Transverse colon (tissue), 4 donors: ENCODE measurements around the gene PEX13. TPM values are rescaled to one million over a fixed set of nuclear protein-coding genes. Genes with fewer than 3 reads are reported as not detected.

Experiments
- DNase-seq: peaks from one replicate; pipeline ENCODE4 v3.0.0-alpha.2; 2019
- H3K27ac ChIP-seq, 4 donors: fragments of 200-600 bp; sonication (generic); 2 replicates each; pipeline ENCODE4 v1.5.1; 2016 to 2018; ENCODE audit warnings: inconsistent platforms in 4 of 4
- H3K27me3 ChIP-seq: fragments of 200-600 bp; sonication (generic); 2 replicates; pipeline ENCODE4 v1.5.1; 2017; ENCODE audit warnings: inconsistent platforms
- H3K36me3 ChIP-seq, 4 donors: fragments of 200-600 bp; sonication (generic); 2 replicates each; pipeline ENCODE4 v1.5.1; 2017 to 2019; ENCODE audit warnings: inconsistent platforms in 4 of 4
- H3K4me1 ChIP-seq, 4 donors: fragments of 200-600 bp; sonication (generic); 2 replicates each; pipeline ENCODE4 v1.5.1; 2017 to 2020; ENCODE audit warnings: inconsistent platforms in 4 of 4
- H3K4me3 ChIP-seq, 4 donors: fragments of 200-600 bp; sonication (generic); 1 replicate in 1 of 4; 2 replicates in 3 of 4; pipeline versions ENCODE4 v1.5.1 to v1.6.1; 2017 to 2019; ENCODE audit warnings: inconsistent platforms in 4 of 4
- H3K9me3 ChIP-seq, 2 donors: fragments of 200-600 bp; sonication (generic); 2 replicates each; pipeline ENCODE4 v1.5.1; 2017 to 2019; ENCODE audit warnings: inconsistent platforms in 2 of 2
- CTCF ChIP-seq, 5 experiments: fragments of 200-600 bp in 3 of 5; fragments of 450-650 bp in 2 of 5; sonication (generic) in 3 of 5; IDR thresholded peaks; 1 replicate in 2 of 5; 2 replicates in 3 of 5; pipeline ENCODE4 v1.5.1; 2016 to 2017; ENCODE audit warnings: antibody characterized with exemption in 5 of 5, inconsistent platforms in 3 of 5, mild to moderate bottlenecking in 2 of 5, moderate library complexity in 1 of 5
- EP300 ChIP-seq: sonication (generic); formaldehyde crosslinking; IDR thresholded peaks from one replicate; pipeline ENCODE4 v1.6.1; 2017; ENCODE audit warnings: antibody characterized with exemption, low read depth
- POLR2A ChIP-seq: fragments of 450-650 bp; IDR thresholded peaks from one replicate; pipeline ENCODE4 v1.6.1; 2016; ENCODE audit warnings: antibody characterized with exemption, mild to moderate bottlenecking, moderate library complexity
- POLR2AphosphoS5 ChIP-seq, 3 donors: sonication (generic); formaldehyde crosslinking; IDR thresholded peaks; one replicate each; pipeline ENCODE4 v1.6.1; 2016; ENCODE audit warnings: antibody characterized with exemption in 3 of 3
- WGBS, 2 donors: methylation state at CpG; one replicate each; pipeline ENCODE4 v1.1.5; 2018; ENCODE audit warnings: low coverage in 1 of 2; 5-methylcytosine and 5-hydroxymethylcytosine counted together
- in situ Hi-C, 4 donors: fragments of 200-750 bp; cut with MboI; loops; one replicate each; pipeline versions ENCODE4 v1.15.0 to v1.15.1; 2017; ENCODE audit warnings: low sequenced_read_pairs in 3 of 4, low pct_ligation_motif_present in 1 of 4, low pct_unique_long_range_greater_than_20kb in 1 of 4
- intact Hi-C: fragments of 100-400 bp; cut with DNase I; formaldehyde crosslinking; loops from one replicate; pipeline ENCODE4 v1.15.1; 2023; ENCODE audit warnings: low total_unique reads
- total RNA-seq, 4 donors: library from RNA; depleted of rRNA; stranded (reverse); fragments of >200 nt; gene quantifications; one replicate each; pipeline ENCODE4 v1.1.0, GENCODE V29; 2016

The PEX13 gene
- total RNA-seq, 4 donors from 2014 or later = 20.2 to 44.1 (median 34.6) TPM

DNA sequence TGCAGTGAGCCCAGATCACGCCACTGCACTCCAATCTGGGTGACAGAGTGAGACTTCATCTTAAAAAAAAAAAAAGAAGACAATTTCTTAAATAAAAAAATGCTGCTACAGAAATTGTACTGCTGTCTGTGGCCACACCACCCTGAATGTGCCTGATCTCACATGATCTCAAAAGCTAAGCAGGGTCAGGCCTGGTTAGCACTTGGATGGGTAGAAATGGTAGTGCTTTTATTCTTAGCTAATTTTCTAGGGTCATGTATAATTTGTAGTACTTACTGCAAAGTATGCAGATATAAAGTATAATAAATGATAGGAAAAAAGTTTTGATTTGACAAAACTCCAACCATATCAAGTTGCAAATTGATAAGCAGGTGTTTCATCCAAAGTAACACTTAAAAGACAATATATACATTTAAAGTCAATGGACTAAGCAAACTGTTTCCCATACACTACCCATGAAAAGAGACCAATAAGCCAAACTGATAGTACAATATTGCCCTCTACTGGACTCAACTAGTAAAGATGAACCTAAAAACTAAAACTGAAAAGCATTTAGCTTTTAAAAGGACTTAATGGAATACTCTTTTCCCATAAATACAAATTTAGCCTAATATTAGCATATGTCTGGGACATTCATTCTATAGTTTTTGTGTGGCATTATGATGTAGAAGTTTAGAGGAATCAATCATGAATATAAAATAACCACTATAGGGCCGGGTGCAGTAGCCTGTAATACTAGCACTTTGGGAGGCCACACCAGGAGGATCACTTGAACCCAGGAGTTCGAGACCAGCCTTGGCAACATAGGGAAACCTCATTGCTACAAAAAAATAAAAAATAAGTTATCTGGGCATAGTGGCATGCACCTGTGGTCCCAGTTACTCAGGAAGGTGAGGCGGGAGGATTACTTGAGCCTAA is 18.6 kb upstream of the PEX13 start:
- WGBS, 2 donors = 76 to 80% methylated on average over 4 of the region's 4 CpGs
- Histone ChIP-seq H3K4me3 (no peak overlapping the region), H3K9me3 (no peaks in the 10 kb centered on the region), H3K27me3 (no peaks in the 10 kb centered on the region), H3K27ac (no peak overlapping the region), H3K36me3 (no peaks in the 10 kb centered on the region), H3K4me1 (no peaks in the 10 kb centered on the region)
- in situ Hi-C loops (loop anchor here (5.0 to 10.0 kb wide), 4 partner anchors 194 to 294 kb away; no protein-coding TSS in a partner anchor), intact Hi-C loops (no loop called here)
- TF ChIP-seq POLR2AphosphoS5 (IDR thresholded peaks at IDR 0.05) = no peak
- TF ChIP-seq CTCF (IDR thresholded peaks at IDR 0.05) = peak; percentile 56 to 67 (median 62)
- DNase-seq = no peak

DNA sequence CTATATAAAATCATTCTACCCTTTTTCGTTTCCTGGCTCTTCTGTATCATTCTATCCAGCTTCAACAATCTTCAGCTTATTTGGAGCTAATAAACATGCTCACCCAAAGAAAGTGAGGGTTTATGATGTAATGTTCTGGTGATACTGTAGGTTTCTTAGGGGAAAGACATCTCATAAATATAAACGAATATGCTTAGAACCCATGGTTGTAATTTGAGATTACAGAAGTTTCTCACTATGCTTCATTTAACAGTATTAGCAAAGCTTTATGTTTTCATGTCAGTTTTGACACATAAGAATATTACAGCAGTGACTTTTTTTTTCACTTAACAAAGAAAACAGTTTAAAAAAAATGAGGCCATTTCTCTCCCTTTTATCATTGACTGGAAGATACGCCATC is 11.8 kb upstream of the PEX13 start:
- no peaks in the 10 kb centered on the region for H3K4me1 ChIP-seq
- no peak for TF ChIP-seq POLR2A
- TF ChIP-seq CTCF (IDR thresholded peaks at IDR 0.05) = no peak
- no peak for TF ChIP-seq POLR2AphosphoS5 (IDR thresholded peaks at IDR 0.05)
- TF ChIP-seq EP300 = no peak
- H3K4me3 ChIP-seq = no peak overlapping the region
- H3K9me3 ChIP-seq = no peaks in the 10 kb centered on the region
- in situ Hi-C loops (loop anchor here in 1 of 4 donors (10.0 kb wide), 1 partner anchor 301 kb away; no protein-coding TSS in a partner anchor), intact Hi-C loops (no loop called here)
- no peak overlapping the region for H3K27ac ChIP-seq
- WGBS, 2 donors = 88 to 90% methylated on average over 3 of the region's 3 CpGs
- no peak for DNase-seq
- H3K27me3 ChIP-seq = no peaks in the 10 kb centered on the region
- no peaks in the 10 kb centered on the region for H3K36me3 ChIP-seq

GRCh38 chr2:61006486-61007105 is 10.9 kb upstream of the PEX13 start:
- no peaks in the 10 kb centered on the region for H3K36me3 ChIP-seq

More at GRCh38 chr2:61006486-61007105, 10.9 kb upstream of the PEX13 start:
- intact Hi-C loops = no loop called here
- no peaks in the 10 kb centered on the region for H3K27me3 ChIP-seq
- H3K27ac ChIP-seq = no peak overlapping the region
- no peaks in the 10 kb centered on the region for H3K4me1 ChIP-seq
- TF ChIP-seq EP300 (no peak), POLR2A (no peak), CTCF (IDR thresholded peaks at IDR 0.05) (no peak), POLR2AphosphoS5 (IDR thresholded peaks at IDR 0.05) (no peak)
- no peak overlapping the region for H3K4me3 ChIP-seq
- no peaks in the 10 kb centered on the region for H3K9me3 ChIP-seq
- DNase-seq = no peak
- in situ Hi-C loops = loop anchor here in 1 of 4 donors (10.0 kb wide), 1 partner anchor 302 kb away; no protein-coding TSS in a partner anchor
